NCI-H460 (cell line): ENCODE data around the gene DNAJB13. TPM values are rescaled to one million over a fixed set of nuclear protein-coding genes. Genes with fewer than 3 reads are reported as not detected.
"Not testable (repeated sequence)": the region's sequence is repeated elsewhere in the genome, so short reads cannot be mapped to it uniquely, and the experiment has no call there.

Experiments used
- DNase-seq: peaks from one replicate; pipeline ENCODE4 v3.0.0-alpha.2; 2016; ENCODE audit warnings: low read depth; ENCODE audit errors: extremely low read depth
- polyA plus RNA-seq: library from polyadenylated mRNA; depleted of rRNA; stranded (reverse); fragments of >200 nt; gene quantifications from 2 replicates; pipeline ENCODE4 v1.2.3, GENCODE V29; 2014; cell fraction: nucleus; rRNA removed
- total RNA-seq: library from RNA; depleted of rRNA; stranded (reverse); fragments of >200 nt; shearing (Covaris generic); gene quantifications from 2 replicates; pipeline ENCODE4 v1.2.3, GENCODE V29; 2014; rRNA removed

The DNAJB13 gene
- not detected in 2 replicates for total RNA-seq
- not detected in 2 replicates for polyA plus RNA-seq

GRCh38 chr11:73950869-73951710 lies at the start of gene DNAJB13:
DNAJB13 (plus strand) TSS chr11:73951026; CDS start chr11:73951070, 44 bp downstream.
- DNase-seq, result no peak

GRCh38 chr11:73902303-73902702 lies 48.5 kb upstream of the DNAJB13 start:
- DNase-seq, result no peak

- peak; percentile 0 for DNase-seq
These were observed 43.6 kb upstream of the DNAJB13 start for GRCh38 chr11:73907191-73907590.

- no peak for DNase-seq
These were observed 38.8 kb upstream of the DNAJB13 start for GRCh38 chr11:73912026-73912425.

GRCh38 chr11:73913472-73913871 lies 37.4 kb upstream of the DNAJB13 start:
- DNase-seq, result no peak

GRCh38 chr11:73914284-73914683 lies 36.5 kb upstream of the DNAJB13 start:
- DNase-seq, result no peak

- DNase-seq, result no peak
These were observed 34.4 kb upstream of the DNAJB13 start for GRCh38 chr11:73916435-73916834.

- no peak for DNase-seq
These were observed 29.6 kb upstream of the DNAJB13 start for GRCh38 chr11:73921180-73921579.

- no peak for DNase-seq
These were observed 21.4 kb upstream of the DNAJB13 start for GRCh38 chr11:73929388-73929787.

GRCh38 chr11:73931039-73931645 lies 19.7 kb upstream of the DNAJB13 start:
- DNase-seq, result peak; percentile 56

GRCh38 chr11:73931951-73932350 lies 18.9 kb upstream of the DNAJB13 start:
- no peak for DNase-seq

- no peak for DNase-seq
These were observed 18.0 kb upstream of the DNAJB13 start for GRCh38 chr11:73932781-73933180.

GRCh38 chr11:73936047-73936446 lies 14.8 kb upstream of the DNAJB13 start:
- not testable (repeated sequence) for DNase-seq

GRCh38 chr11:73939096-73939495 lies 11.7 kb upstream of the DNAJB13 start:
- no peak for DNase-seq

GRCh38 chr11:73940801-73941570 lies 9.8 kb upstream of the DNAJB13 start:
- DNase-seq, result no peak

- DNase-seq, result no peak
These were observed 8.8 kb upstream of the DNAJB13 start for GRCh38 chr11:73942010-73942409.

- DNase-seq, result no peak
These were observed 6.7 kb upstream of the DNAJB13 start for GRCh38 chr11:73944085-73944484.

- DNase-seq, result no peak
These were observed 5.9 kb upstream of the DNAJB13 start for GRCh38 chr11:73944901-73945300.

GRCh38 chr11:73945396-73945795 lies 5.4 kb upstream of the DNAJB13 start:
- DNase-seq, result no peak

GRCh38 chr11:73946798-73947458 lies 3.9 kb upstream of the DNAJB13 start:
- DNase-seq, result no peak

- no peak for DNase-seq
These were observed 1.6 kb upstream of the DNAJB13 start for GRCh38 chr11:73949246-73949645.
